OCI-LY3 (cell line): Measurements from ENCODE around the gene ZCCHC2.

Experiments used
- H2AFZ ChIP-seq: fragments of 200-600, 300-600 bp; shearing (Covaris generic); 2 replicates; pipeline ENCODE4 v1.6.0; 2014; ENCODE audit warnings: antibody characterized with exemption, low read depth, low read length
- H3K27ac ChIP-seq: fragments of 200-600, 300-600 bp; sonication (generic); 2 replicates; pipeline ENCODE4 v1.5.1; 2014; ENCODE audit warnings: mild to moderate bottlenecking, low read length, moderate library complexity, mixed read lengths
- H3K27me3 ChIP-seq: fragments of 200-600, 300-600 bp; sonication (generic); 2 replicates; pipeline ENCODE4 v1.6.1; 2014; ENCODE audit warnings: low read depth, low read length, mixed read lengths
- H3K36me3 ChIP-seq: fragments of 200-600, 300-600 bp; sonication (generic); replicated peaks from 2 replicates; pipeline ENCODE3; 2014; ENCODE audit warnings: low read depth, low read length, mixed read lengths
- H3K4me1 ChIP-seq: fragments of 300-600, 200-600 bp; sonication (generic); 2 replicates; pipeline ENCODE4 v1.6.1; 2014; ENCODE audit warnings: low read length, mixed read lengths
- H3K4me2 ChIP-seq: fragments of 200-600, 300-600 bp; sonication (generic); 2 replicates; pipeline ENCODE4 v1.6.1; 2014; ENCODE audit warnings: low read length, mixed read lengths
- H3K4me3 ChIP-seq: fragments of 300-600, 200-600 bp; sonication (generic); 2 replicates; pipeline ENCODE4 v1.5.1; 2014; ENCODE audit warnings: antibody characterized with exemption, mild to moderate bottlenecking, low read length, moderate library complexity
- H3K79me2 ChIP-seq: fragments of 300-600, 200-600 bp; shearing (Covaris generic); 2 replicates; pipeline ENCODE4 v1.6.1; 2014; ENCODE audit warnings: mild to moderate bottlenecking, low read length, mixed read lengths
- H3K9ac ChIP-seq: fragments of 300-600, 200-600 bp; shearing (Covaris generic); 2 replicates; pipeline ENCODE4 v1.6.0; 2014; ENCODE audit warnings: mild to moderate bottlenecking, low read length, moderate library complexity
- H3K9me3 ChIP-seq: fragments of 200-600, 300-600 bp; shearing (Covaris generic); 2 replicates; pipeline ENCODE4 v1.6.1; 2014; ENCODE audit warnings: low read length, mixed read lengths; ENCODE audit not compliant: insufficient read depth
- H4K20me1 ChIP-seq: fragments of 200-600, 300-600 bp; sonication (generic); 2 replicates; pipeline ENCODE4 v1.6.1; 2016; ENCODE audit warnings: low read length, mixed read lengths; ENCODE audit not compliant: insufficient read depth
- CTCF ChIP-seq: fragments of 200-600, 300-600 bp; sonication (generic); IDR thresholded peaks from 2 replicates; pipeline ENCODE4 v1.5.1; 2014; ENCODE audit warnings: antibody characterized with exemption, low read length, low read depth
- EZH2phosphoT487 ChIP-seq: fragments of 200-600 bp; shearing (Covaris generic); IDR thresholded peaks from 2 replicates; pipeline ENCODE4 v1.6.1; 2018; ENCODE audit warnings: antibody characterized with exemption, mixed run types, low read depth

The ZCCHC2 gene

DNA sequence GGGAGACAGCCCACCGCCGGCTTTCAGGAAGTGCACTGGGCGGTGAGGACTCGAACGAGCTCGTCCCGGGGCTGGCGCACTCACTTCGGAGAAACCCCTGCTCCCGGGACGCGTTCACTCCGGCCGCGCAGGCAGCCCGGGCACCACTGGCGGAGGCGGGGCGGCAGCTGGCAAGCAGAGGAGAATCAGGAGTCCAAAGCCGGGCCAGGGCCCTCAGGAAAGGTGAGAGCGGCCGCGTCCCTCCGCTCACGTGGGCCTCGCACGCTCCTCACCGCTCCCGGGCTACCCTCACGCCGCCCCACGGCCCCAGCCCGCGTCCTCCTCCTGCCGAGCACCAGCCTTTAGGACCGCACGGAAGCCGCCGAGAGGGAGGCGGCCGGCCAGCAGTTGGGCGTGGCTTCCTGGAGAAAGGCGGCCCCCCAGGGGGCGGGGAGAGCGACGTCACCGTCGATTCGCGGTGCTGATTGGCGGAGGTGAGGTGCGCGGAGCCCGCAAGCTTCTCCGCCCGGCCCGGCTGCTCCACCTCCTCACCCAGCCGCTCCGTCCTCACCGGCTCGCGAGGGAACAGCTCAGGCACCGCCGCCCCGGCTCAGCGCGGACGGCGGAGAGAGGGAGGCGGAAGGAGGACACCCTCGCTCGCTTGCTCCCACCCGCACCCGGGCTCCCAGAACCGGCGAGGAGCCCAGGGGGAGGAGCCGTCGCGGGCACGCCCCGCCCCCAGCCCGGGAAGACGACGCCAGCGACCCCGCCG lies at the start of gene ZCCHC2:
Gene ZCCHC2 (plus strand): TSS at position 522 of the 751 bp plus-strand sequence. CDS start 400 bp downstream, outside the sequence.
- H3K4me1 ChIP-seq: peaks cover 24% of the 10 kb centered on the region
- H3K4me3 ChIP-seq: peak within 1 kb of the TSS; percentile 78
- TF ChIP-seq CTCF (no peak; the same call in 1 of the 2 replicates), EZH2phosphoT487 (no peak)
- peaks cover 39% of the 10 kb centered on the region for H3K79me2 ChIP-seq
- H3K27me3 ChIP-seq: peaks cover 8% of the 10 kb centered on the region; the same call in 1 of the 2 replicates
- peak within 1 kb of the TSS; percentile 90 for H3K4me2 ChIP-seq
- no peaks in the 10 kb centered on the region for H4K20me1 ChIP-seq
- no peaks in the 10 kb centered on the region for H3K36me3 ChIP-seq
- no peaks in the 10 kb centered on the region for H3K9me3 ChIP-seq
- peak within 1 kb of the TSS; percentile 80 for H3K27ac ChIP-seq
- H3K9ac ChIP-seq: peak within 1 kb of the TSS; percentile 87
- peak within 1 kb of the TSS; percentile 21 for H2AFZ ChIP-seq

DNA sequence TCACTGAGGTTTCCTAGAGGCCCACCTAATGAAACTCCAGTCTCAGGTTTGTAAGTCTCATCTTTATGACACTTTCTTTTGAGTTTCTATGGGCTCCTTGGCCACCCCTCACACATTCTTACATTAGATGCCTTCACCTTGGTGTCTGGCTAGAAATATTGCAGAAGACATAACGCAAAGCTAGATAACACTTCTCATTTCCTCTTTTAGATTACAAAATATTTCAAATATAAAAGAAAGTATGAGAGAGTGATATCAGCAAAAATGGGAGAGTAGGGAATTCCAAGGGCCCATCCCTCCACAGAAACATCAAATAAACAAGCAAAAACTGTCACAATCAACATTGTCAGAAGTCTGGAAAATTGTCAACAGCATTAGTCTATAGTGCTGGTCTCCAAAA lies 43.3 kb upstream of the ZCCHC2 start:
- TF ChIP-seq EZH2phosphoT487: no peak
- H2AFZ ChIP-seq: no peak overlapping the region
- no peaks in the 10 kb centered on the region for H3K36me3 ChIP-seq
- H3K4me3 ChIP-seq: no peak overlapping the region
- no peaks in the 10 kb centered on the region for H3K4me1 ChIP-seq
- H3K79me2 ChIP-seq: no peaks in the 10 kb centered on the region
- H4K20me1 ChIP-seq: no peaks in the 10 kb centered on the region
- H3K27me3 ChIP-seq: peaks cover 34% of the 10 kb centered on the region
- no peak overlapping the region for H3K4me2 ChIP-seq
- peaks cover 32% of the 10 kb centered on the region for H3K9me3 ChIP-seq
- no peak overlapping the region for H3K27ac ChIP-seq
- H3K9ac ChIP-seq: no peak overlapping the region

DNA sequence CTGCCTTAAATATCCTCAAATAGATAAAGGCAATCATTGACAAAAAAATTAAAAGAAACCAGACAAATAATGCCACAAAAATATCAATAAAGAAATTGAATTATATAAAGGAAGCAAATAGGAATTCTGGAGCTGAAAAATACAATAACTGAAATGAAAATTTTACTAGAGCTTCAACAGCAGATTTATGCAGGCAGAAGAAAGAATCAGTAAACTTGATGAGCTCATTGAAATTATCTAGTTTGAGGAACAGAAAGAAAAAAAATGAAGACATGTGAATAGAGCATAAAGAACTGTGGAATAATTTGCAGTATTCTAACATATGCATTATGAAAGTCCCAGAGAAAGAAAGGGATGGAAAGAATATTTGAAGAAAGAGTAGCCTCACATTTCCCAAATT lies 41.9 kb upstream of the ZCCHC2 start:
- no peak overlapping the region for H3K4me2 ChIP-seq
- H3K4me1 ChIP-seq: no peaks in the 10 kb centered on the region
- no peak overlapping the region for H3K4me3 ChIP-seq
- peaks cover 32% of the 10 kb centered on the region for H3K9me3 ChIP-seq
- TF ChIP-seq EZH2phosphoT487: no peak
- TF ChIP-seq CTCF: no peak
- H3K27me3 ChIP-seq: peaks cover 40% of the 10 kb centered on the region
- no peaks in the 10 kb centered on the region for H4K20me1 ChIP-seq
- no peak overlapping the region for H3K9ac ChIP-seq
- H3K79me2 ChIP-seq: no peaks in the 10 kb centered on the region
- H3K36me3 ChIP-seq: no peaks in the 10 kb centered on the region
- H2AFZ ChIP-seq: no peak overlapping the region
- H3K27ac ChIP-seq: no peak overlapping the region

- Histone ChIP-seq H3K79me2 (no peaks in the 10 kb centered on the region), H3K36me3 (no peaks in the 10 kb centered on the region), H3K4me3 (no peak overlapping the region), H3K4me1 (no peaks in the 10 kb centered on the region), H3K4me2 (no peak overlapping the region), H3K27ac (no peak overlapping the region), H3K9me3 (peaks cover 21% of the 10 kb centered on the region), H3K27me3 (peaks cover 27% of the 10 kb centered on the region), H4K20me1 (no peaks in the 10 kb centered on the region), H2AFZ (no peak overlapping the region), H3K9ac (no peak overlapping the region)
- TF ChIP-seq CTCF (no peak), EZH2phosphoT487 (no peak)
Observed at GRCh38 chr18:62484941-62485340, 37.9 kb upstream of the ZCCHC2 start.
